Epithelial cell of esophagus (primary cell): ENCODE measurements around the gene FXR2.
A peak's percentile ranks its signal among the peaks of the same experiment; 100 is the strongest.

Experiments
- DNase-seq: peaks from one replicate; pipeline ENCODE4 v3.0.0; 2010; ENCODE audit warnings: low read depth
- H3K4me3 ChIP-seq: 2 replicates; pipeline ENCODE4 v1.5.1; 2011; ENCODE audit warnings: mild to moderate bottlenecking, low read length, control low read depth
- CTCF ChIP-seq: IDR thresholded peaks from 2 replicates; pipeline ENCODE4 v1.5.1; 2011; ENCODE audit warnings: low read depth, mild to moderate bottlenecking, low read length, control low read depth, inconsistent platforms; ENCODE audit not compliant: insufficient read depth; ENCODE audit errors: missing control alignments

Gene FXR2

GRCh38 chr17:7548585-7549400 lies 65.9 kb downstream of the FXR2 start, which contains the start of gene TNFSF12:
TSS of gene TNFSF12 (plus strand) at chr17:7549058. CDS start at chr17:7549154, 96 bp downstream.
- TF ChIP-seq CTCF = peak; percentile 3
- peak; percentile 27 for DNase-seq
- H3K4me3 ChIP-seq = peak within 1 kb of the TSS; percentile 48

GRCh38 chr17:7544911-7545310 lies 69.8 kb downstream of the FXR2 start:
- no peak for TF ChIP-seq CTCF
- no peak overlapping the region for H3K4me3 ChIP-seq
- DNase-seq = no peak
